Transverse colon (tissue), 4 donors: ENCODE results near the gene FRS3.

Source experiments
- POLR2AphosphoS5 ChIP-seq, 3 donors: sonication (generic); formaldehyde crosslinking; IDR thresholded peaks; one replicate each; pipeline ENCODE4 v1.6.1; 2016; ENCODE audit warnings: antibody characterized with exemption in 3 of 3
- TF ChIP-seq, protein P1 (sequence below), 5 experiments: fragments of 200-600 bp in 3 of 5; fragments of 450-650 bp in 2 of 5; sonication (generic) in 3 of 5; IDR thresholded peaks; 1 replicate in 2 of 5; 2 replicates in 3 of 5; pipeline ENCODE4 v1.5.1; 2016 to 2017; ENCODE audit warnings: antibody characterized with exemption in 5 of 5, inconsistent platforms in 3 of 5, mild to moderate bottlenecking in 2 of 5, moderate library complexity in 1 of 5

DNA sequence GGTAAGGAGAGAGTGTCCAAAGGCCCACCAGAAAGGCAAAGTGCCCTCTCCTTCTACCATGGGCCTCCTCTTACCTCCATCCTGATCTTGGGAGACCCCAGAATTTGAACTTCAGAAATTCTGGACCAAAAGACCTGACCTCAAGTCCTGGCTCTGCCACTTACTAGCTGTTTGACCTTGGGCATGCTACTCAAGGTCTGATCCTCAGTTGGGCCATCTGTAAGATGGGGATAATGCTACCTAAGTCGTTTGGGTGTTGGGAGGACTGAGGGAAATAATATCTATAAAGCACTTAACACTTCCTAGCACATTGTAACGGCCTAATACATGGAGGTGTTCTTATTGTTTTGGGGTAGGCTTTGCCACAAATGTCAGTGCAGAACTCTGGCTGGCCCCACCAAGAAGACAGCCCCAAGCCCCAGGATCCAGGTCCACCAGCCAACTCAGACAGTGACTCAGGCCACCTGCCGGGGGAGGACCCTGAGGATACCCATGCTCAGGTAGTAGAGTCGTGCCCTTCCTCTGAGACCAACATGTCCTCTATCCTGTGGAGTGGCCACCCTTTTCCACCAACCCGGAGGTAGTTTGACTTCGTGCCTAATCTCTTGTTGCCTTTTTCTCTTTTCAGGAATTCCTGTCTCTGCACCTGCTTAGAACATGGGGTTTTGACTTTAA is 3.5 kb upstream of the FRS3 start:
- TF ChIP-seq POLR2AphosphoS5 (IDR thresholded peaks at IDR 0.05), result no peak
- TF ChIP-seq, protein P1, sequence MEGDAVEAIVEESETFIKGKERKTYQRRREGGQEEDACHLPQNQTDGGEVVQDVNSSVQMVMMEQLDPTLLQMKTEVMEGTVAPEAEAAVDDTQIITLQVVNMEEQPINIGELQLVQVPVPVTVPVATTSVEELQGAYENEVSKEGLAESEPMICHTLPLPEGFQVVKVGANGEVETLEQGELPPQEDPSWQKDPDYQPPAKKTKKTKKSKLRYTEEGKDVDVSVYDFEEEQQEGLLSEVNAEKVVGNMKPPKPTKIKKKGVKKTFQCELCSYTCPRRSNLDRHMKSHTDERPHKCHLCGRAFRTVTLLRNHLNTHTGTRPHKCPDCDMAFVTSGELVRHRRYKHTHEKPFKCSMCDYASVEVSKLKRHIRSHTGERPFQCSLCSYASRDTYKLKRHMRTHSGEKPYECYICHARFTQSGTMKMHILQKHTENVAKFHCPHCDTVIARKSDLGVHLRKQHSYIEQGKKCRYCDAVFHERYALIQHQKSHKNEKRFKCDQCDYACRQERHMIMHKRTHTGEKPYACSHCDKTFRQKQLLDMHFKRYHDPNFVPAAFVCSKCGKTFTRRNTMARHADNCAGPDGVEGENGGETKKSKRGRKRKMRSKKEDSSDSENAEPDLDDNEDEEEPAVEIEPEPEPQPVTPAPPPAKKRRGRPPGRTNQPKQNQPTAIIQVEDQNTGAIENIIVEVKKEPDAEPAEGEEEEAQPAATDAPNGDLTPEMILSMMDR (IDR thresholded peaks at IDR 0.05), result no peak
